Measurements from ENCODE around the gene ARRDC5.

Gene ARRDC5

DNA sequence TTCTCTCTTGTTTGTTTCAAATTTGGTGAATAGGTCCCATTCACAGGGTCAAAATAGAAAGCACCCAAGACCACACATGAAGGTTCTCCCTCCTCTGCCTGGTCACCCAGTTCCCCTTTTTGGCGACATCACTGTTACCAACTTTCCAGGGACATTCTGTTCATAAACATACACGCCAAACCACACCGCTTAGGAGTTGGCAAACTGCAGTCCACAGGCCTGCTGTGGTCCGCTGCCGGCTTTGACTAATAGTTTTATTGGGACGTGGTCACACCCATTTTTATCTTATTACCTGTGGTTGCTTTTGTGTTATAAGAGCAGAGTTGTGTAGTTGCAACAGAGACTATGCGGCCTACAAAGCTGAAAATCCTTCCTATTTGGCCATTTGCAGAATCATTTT lies 30.8 kb upstream of the ARRDC5 start:
- H4K20me1 ChIP-seq (ENCODE audit: low read depth, low read length), result peaks cover 5% of the 10 kb centered on the region; the same call in 1 of the 2 replicates
- H3K36me3 ChIP-seq (ENCODE audit: low read length), result peaks cover 10% of the 10 kb centered on the region; the same call in 1 of the 2 replicates
- H3K9me2 ChIP-seq (replicated peaks; ENCODE audit: insufficient read depth, low read length), result no peaks in the 10 kb centered on the region
- H3K4me2 ChIP-seq (ENCODE audit: low read depth, low read length, poor library complexity, severe bottlenecking), result no peak overlapping the region
- no peaks in the 10 kb centered on the region for H3F3A ChIP-seq (ENCODE audit: insufficient read depth)
- H3K9ac ChIP-seq (ENCODE audit: low read length), result no peak overlapping the region
- no peak overlapping the region for H2AFZ ChIP-seq (ENCODE audit: low read depth, low read length, severe bottlenecking)
- H3K27ac ChIP-seq (ENCODE audit: low read depth, low read length), result no peak overlapping the region
- H3K9me3 ChIP-seq (ENCODE audit: insufficient read depth, low read length), result no peaks in the 10 kb centered on the region
- TF ChIP-seq, protein P1, sequence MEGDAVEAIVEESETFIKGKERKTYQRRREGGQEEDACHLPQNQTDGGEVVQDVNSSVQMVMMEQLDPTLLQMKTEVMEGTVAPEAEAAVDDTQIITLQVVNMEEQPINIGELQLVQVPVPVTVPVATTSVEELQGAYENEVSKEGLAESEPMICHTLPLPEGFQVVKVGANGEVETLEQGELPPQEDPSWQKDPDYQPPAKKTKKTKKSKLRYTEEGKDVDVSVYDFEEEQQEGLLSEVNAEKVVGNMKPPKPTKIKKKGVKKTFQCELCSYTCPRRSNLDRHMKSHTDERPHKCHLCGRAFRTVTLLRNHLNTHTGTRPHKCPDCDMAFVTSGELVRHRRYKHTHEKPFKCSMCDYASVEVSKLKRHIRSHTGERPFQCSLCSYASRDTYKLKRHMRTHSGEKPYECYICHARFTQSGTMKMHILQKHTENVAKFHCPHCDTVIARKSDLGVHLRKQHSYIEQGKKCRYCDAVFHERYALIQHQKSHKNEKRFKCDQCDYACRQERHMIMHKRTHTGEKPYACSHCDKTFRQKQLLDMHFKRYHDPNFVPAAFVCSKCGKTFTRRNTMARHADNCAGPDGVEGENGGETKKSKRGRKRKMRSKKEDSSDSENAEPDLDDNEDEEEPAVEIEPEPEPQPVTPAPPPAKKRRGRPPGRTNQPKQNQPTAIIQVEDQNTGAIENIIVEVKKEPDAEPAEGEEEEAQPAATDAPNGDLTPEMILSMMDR (IDR thresholded peaks at IDR 0.05; ENCODE audit: insufficient read depth, low read length, poor library complexity, severe bottlenecking), result no peak
- TF ChIP-seq EZH2phosphoT487 (conservative IDR thresholded peaks at IDR 0.05; ENCODE audit: low read length), result no peak
- peaks cover 7% of the 10 kb centered on the region; the same call in 1 of the 2 replicates for H3K79me2 ChIP-seq (ENCODE audit: insufficient read depth, low read length)
- H3K4me3 ChIP-seq (ENCODE audit: insufficient read depth, low read length, poor library complexity, severe bottlenecking), result no peak overlapping the region
- H3K27me3 ChIP-seq (ENCODE audit: low read length), result no peaks in the 10 kb centered on the region

DNA sequence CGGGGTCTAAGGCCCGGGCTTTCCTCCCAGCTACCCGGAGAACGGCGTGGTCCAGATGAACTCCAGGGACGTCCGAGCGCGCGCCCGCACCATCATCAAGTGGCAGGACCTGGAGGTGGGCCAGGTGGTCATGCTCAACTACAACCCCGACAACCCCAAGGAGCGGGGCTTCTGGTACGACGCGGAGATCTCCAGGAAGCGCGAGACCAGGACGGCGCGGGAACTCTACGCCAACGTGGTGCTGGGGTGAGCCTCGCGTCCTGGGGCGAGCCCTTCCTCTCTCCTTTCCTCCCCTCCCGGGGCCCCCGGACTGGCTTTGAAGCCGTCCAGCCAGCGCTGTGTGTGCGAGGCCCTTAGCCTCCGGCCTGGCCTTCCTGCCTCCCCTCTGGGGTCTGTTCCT lies 30.0 kb upstream of the ARRDC5 start:
- Histone ChIP-seq H3K27me3 (ENCODE audit: low read length) (no peaks in the 10 kb centered on the region), H3K9me3 (ENCODE audit: insufficient read depth, low read length) (no peaks in the 10 kb centered on the region), H3K27ac (ENCODE audit: low read depth, low read length) (no peak overlapping the region), H2AFZ (ENCODE audit: low read depth, low read length, severe bottlenecking) (no peak overlapping the region), H3K4me3 (ENCODE audit: insufficient read depth, low read length, poor library complexity, severe bottlenecking) (no peak overlapping the region), H4K20me1 (ENCODE audit: low read depth, low read length) (no peaks in the 10 kb centered on the region; the same call in 1 of the 2 replicates), H3K36me3 (ENCODE audit: low read length) (peaks cover 10% of the 10 kb centered on the region; the same call in 1 of the 2 replicates), H3K9me2 (replicated peaks; ENCODE audit: insufficient read depth, low read length) (no peaks in the 10 kb centered on the region), H3K79me2 (ENCODE audit: insufficient read depth, low read length) (peaks cover 15% of the 10 kb centered on the region), H3K9ac (ENCODE audit: low read length) (no peak overlapping the region), H3K4me2 (ENCODE audit: low read depth, low read length, poor library complexity, severe bottlenecking) (no peak overlapping the region), H3F3A (ENCODE audit: insufficient read depth) (no peaks in the 10 kb centered on the region)
- TF ChIP-seq EZH2phosphoT487 (conservative IDR thresholded peaks at IDR 0.05; ENCODE audit: low read length), result no peak
- TF ChIP-seq, protein P1 (IDR thresholded peaks at IDR 0.05; ENCODE audit: insufficient read depth, low read length, poor library complexity, severe bottlenecking), result no peak

DNA sequence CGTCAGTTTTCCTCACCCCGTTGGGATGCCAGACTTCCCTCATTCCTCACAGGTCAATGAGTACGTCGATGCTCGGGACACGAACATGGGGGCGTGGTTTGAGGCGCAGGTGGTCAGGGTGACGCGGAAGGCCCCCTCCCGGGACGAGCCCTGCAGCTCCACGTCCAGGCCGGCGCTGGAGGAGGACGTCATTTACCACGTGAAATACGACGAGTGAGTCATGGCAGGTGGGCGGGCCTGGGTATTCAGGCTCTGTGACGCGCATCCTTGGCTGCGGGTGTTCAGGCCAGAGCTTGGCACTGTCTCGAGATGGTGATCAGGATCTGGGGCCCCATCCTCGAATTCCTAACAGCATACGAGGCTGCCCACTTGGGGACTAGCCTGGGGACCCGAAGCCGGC lies 28.0 kb upstream of the ARRDC5 start:
- TF ChIP-seq, protein P1 (IDR thresholded peaks at IDR 0.05; ENCODE audit: insufficient read depth, low read length, poor library complexity, severe bottlenecking), result no peak
- TF ChIP-seq EZH2phosphoT487 (conservative IDR thresholded peaks at IDR 0.05; ENCODE audit: low read length), result no peak
- Histone ChIP-seq H3K4me2 (ENCODE audit: low read depth, low read length, poor library complexity, severe bottlenecking) (no peak overlapping the region), H3K36me3 (ENCODE audit: low read length) (0 out of 2 replicates have a peak, but pooled peaks cover 5% of the 10 kb centered on the region), H3F3A (ENCODE audit: insufficient read depth) (no peaks in the 10 kb centered on the region), H3K9ac (ENCODE audit: low read length) (no peak overlapping the region), H3K9me3 (ENCODE audit: insufficient read depth, low read length) (no peaks in the 10 kb centered on the region), H4K20me1 (ENCODE audit: low read depth, low read length) (peaks cover 3% of the 10 kb centered on the region; the same call in 1 of the 2 replicates), H3K27me3 (ENCODE audit: low read length) (no peaks in the 10 kb centered on the region), H3K79me2 (ENCODE audit: insufficient read depth, low read length) (peaks cover 30% of the 10 kb centered on the region), H2AFZ (ENCODE audit: low read depth, low read length, severe bottlenecking) (no peak overlapping the region), H3K4me3 (ENCODE audit: insufficient read depth, low read length, poor library complexity, severe bottlenecking) (no peak overlapping the region), H3K27ac (ENCODE audit: low read depth, low read length) (no peak overlapping the region), H3K9me2 (replicated peaks; ENCODE audit: insufficient read depth, low read length) (no peaks in the 10 kb centered on the region)
